Esophagus muscularis mucosa (tissue), 4 donors: ENCODE measurements around the gene RPEL1. TPM values are rescaled to one million over a fixed set of nuclear protein-coding genes. Genes with fewer than 3 reads are reported as not detected.
"Not testable (repeated sequence)": the region's sequence is repeated elsewhere in the genome, so short reads cannot be mapped to it uniquely, and the experiment has no call there.

Source experiments
- DNase-seq: peaks from one replicate; pipeline ENCODE4 v3.0.0-alpha.2; 2017; ENCODE audit errors: extremely low spot score
- H3K27ac ChIP-seq, 4 donors: fragments of 200-600 bp; sonication (generic); replicated peaks in 1 of 4; 1 replicate in 3 of 4; 2 replicates in 1 of 4; pipeline ENCODE4 v1.5.1; 2016 to 2019; ENCODE audit warnings: mild to moderate bottlenecking in 1 of 4
- H3K27me3 ChIP-seq, 4 donors: fragments of 200-600 bp; sonication (generic); one replicate each; pipeline versions ENCODE4 v1.5.1 to v1.6.0; 2016 to 2019
- H3K36me3 ChIP-seq, 4 donors: fragments of 200-600 bp; sonication (generic); one replicate each; pipeline ENCODE4 v1.5.1; 2016 to 2019
- H3K4me1 ChIP-seq, 4 donors: fragments of 200-600 bp; sonication (generic); one replicate each; pipeline ENCODE4 v1.5.1; 2016 to 2019
- H3K4me3 ChIP-seq, 4 donors: fragments of 200-600 bp; sonication (generic); 1 replicate in 2 of 4; 2 replicates in 2 of 4; pipeline ENCODE4 v1.5.1; 2016 to 2019; ENCODE audit warnings: mild to moderate bottlenecking in 4 of 4, moderate library complexity in 1 of 4
- H3K9me3 ChIP-seq, 4 donors: fragments of 200-600 bp; sonication (generic); 1 replicate in 3 of 4; 2 replicates in 1 of 4; pipeline ENCODE4 v1.5.1; 2016 to 2019
- EP300 ChIP-seq: sonication (generic); formaldehyde crosslinking; IDR thresholded peaks from one replicate; pipeline ENCODE4 v1.6.1; 2017; ENCODE audit warnings: antibody characterized with exemption
- POLR2A ChIP-seq: fragments of 450-650 bp; IDR thresholded peaks from one replicate; pipeline ENCODE4 v1.6.1; 2017; ENCODE audit warnings: antibody characterized with exemption, moderate library complexity, mild to moderate bottlenecking, low read depth
- POLR2AphosphoS5 ChIP-seq, 2 donors: sonication (generic); formaldehyde crosslinking; IDR thresholded peaks; one replicate each; pipeline ENCODE4 v1.6.1; 2017; ENCODE audit warnings: antibody characterized with exemption in 2 of 2
- WGBS: methylation state at CpG from one replicate; pipeline ENCODE4 v1.1.5; 2018; 5-methylcytosine and 5-hydroxymethylcytosine counted together
- intact Hi-C: fragments of 100-400 bp; cut with DNase I; formaldehyde crosslinking; loops from one replicate; pipeline ENCODE4 v1.15.1; 2023
- total RNA-seq, 4 donors: library from RNA; depleted of rRNA; stranded (reverse); fragments of >200 nt; gene quantifications; one replicate each; pipeline versions ENCODE4 v1.1.0 to v1.2.1, GENCODE V29; 2016
- TF ChIP-seq, protein P1 (sequence below), 3 experiments: fragments of 200-600 bp in 2 of 3; fragments of 450-650 bp in 1 of 3; sonication (generic) in 2 of 3; IDR thresholded peaks; one replicate each; pipeline ENCODE4 v1.5.1; 2017 to 2019; ENCODE audit warnings: antibody characterized with exemption in 3 of 3, mild to moderate bottlenecking in 2 of 3, moderate library complexity in 1 of 3

The RPEL1 gene
- under 1 TPM in 1 of 4 donors, not detected in 3; 0.17 TPM for total RNA-seq

DNA sequence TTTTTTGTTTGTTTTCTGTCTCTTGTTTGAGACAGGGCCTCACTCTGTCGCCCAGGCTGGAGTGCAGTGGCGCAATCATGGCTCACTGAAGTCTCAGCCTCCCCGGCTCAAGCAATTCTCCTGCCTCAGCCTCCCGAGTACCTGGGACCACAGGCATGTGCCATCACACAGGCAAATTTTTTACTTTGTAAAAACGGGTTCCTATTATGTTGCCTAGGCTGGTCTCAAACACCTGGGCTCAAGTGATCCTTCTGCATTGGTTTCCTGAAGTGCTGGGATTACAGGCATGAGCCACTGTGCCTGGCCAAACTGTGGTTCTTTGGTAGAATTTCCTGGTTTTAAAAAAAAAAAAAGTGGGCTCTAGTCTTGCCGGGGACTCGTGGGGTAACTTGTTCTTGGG lies at the start of gene RPEL1:
Gene RPEL1 (plus strand): TSS at position 301 of the 400 bp plus-strand sequence. CDS start 110 bp downstream, outside the sequence.
- peaks cover 11 to 22% (median 12%) of the 10 kb centered on the region in 4 donors for H3K4me1 ChIP-seq
- intact Hi-C loops: loop anchor here (2.0 to 10.0 kb wide), 3 partner anchors 141 to 329 kb away; no protein-coding TSS in a partner anchor
- 92% methylated on average over 7 of the region's 7 CpGs for WGBS

DNA sequence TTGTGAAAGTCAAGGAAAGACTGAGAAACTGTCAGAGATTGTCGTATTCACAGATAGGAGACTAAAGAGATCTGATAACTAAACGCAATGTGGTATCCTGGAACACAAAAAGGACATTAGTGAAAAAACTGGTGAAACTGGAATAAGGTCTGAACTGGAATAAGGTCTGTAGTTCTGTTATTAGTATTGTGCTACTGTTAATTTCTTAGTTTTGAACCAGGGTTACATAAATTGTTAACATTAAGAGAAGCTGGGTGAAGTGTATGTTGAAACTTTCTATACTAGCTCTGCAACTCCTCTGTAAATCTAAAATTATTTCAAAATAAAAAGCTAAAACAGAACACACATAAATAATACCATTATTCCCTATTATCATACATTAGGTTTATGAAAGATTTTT lies 49.2 kb upstream of the RPEL1 start:
- Histone ChIP-seq H3K9me3 (no peaks in the 10 kb centered on the region), H3K27ac (peak overlapping the region in 1 of 4 donors; percentile 60), H3K4me3 (no peak overlapping the region), H3K27me3 (no peaks in the 10 kb centered on the region), H3K36me3 (no peaks in the 10 kb centered on the region), H3K4me1 (peaks cover 18 to 29% (median 26%) of the 10 kb centered on the region in 4 donors)
- no peak for DNase-seq
- intact Hi-C loops: no loop called here
- WGBS: 84% methylated on average over 2 of the region's 2 CpGs
- TF ChIP-seq POLR2A (no peak), EP300 (no peak), POLR2AphosphoS5 (IDR thresholded peaks at IDR 0.05) (no peak)
- TF ChIP-seq, protein P1, sequence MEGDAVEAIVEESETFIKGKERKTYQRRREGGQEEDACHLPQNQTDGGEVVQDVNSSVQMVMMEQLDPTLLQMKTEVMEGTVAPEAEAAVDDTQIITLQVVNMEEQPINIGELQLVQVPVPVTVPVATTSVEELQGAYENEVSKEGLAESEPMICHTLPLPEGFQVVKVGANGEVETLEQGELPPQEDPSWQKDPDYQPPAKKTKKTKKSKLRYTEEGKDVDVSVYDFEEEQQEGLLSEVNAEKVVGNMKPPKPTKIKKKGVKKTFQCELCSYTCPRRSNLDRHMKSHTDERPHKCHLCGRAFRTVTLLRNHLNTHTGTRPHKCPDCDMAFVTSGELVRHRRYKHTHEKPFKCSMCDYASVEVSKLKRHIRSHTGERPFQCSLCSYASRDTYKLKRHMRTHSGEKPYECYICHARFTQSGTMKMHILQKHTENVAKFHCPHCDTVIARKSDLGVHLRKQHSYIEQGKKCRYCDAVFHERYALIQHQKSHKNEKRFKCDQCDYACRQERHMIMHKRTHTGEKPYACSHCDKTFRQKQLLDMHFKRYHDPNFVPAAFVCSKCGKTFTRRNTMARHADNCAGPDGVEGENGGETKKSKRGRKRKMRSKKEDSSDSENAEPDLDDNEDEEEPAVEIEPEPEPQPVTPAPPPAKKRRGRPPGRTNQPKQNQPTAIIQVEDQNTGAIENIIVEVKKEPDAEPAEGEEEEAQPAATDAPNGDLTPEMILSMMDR (IDR thresholded peaks at IDR 0.05): no peak

More for the DNA sequence above, at the start of gene RPEL1:
- not testable (repeated sequence) for H3K27ac ChIP-seq, DNase-seq, H3K9me3 ChIP-seq, H3K4me3 ChIP-seq, H3K27me3 ChIP-seq, H3K36me3 ChIP-seq

DNA sequence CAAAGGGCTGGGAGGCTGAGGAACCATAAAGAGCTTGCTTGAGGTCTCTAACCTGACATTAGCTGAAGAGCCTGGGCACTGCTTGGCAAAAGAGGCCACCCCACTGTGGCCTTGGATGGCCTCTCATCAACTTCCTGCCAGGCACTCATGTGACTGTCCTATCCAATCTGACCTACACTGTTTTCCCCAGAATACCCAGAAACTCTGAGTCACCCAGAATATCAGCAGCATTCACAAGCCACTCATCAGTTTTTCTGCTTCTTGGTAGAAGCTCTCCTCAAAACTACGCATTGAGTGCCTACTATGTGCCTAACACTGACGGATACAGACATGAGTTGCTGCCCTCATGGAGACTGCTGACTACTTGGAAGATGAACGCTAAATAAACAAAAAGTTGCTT lies 48.5 kb upstream of the RPEL1 start:
- intact Hi-C loops: no loop called here
- Histone ChIP-seq H3K4me3 (no peak overlapping the region), H3K27ac (peak overlapping the region; percentile 1 to 60 (median 42))

DNA sequence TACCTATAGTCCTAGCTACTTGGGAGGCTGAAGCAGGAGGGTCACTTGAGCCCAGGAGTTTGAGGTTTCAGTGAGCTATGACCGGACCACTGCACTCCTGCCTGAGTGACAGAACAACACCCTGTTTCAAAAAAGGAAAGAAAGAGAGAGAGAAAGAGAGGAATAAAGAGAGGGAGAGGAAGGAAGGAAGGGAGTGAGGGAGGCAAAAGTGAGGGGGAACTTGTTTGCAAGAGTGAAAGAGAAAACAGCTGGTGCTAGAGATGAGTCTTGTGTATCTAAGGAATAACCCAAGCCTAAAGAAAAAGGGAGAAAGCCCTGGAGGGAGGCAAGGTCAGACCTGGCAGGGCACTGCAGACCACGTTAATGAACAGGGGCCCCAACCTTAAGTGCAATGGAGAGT lies 47.8 kb upstream of the RPEL1 start:
- 80% methylated on average over 2 of the region's 2 CpGs for WGBS
- Histone ChIP-seq H3K27ac (peak overlapping the region in 3 of 4 donors; percentile 1 to 60 (median 39)), H3K4me3 (no peak overlapping the region), H3K4me1 (peaks cover 10 to 28% (median 22%) of the 10 kb centered on the region in 4 donors), H3K9me3 (no peaks in the 10 kb centered on the region), H3K27me3 (no peaks in the 10 kb centered on the region), H3K36me3 (no peaks in the 10 kb centered on the region)
- DNase-seq: no peak
- TF ChIP-seq POLR2AphosphoS5 (IDR thresholded peaks at IDR 0.05): no peak
- no peak for TF ChIP-seq EP300
- TF ChIP-seq POLR2A: no peak
- TF ChIP-seq, protein P1 (IDR thresholded peaks at IDR 0.05): no peak
- intact Hi-C loops: no loop called here

More for the DNA sequence above, 48.5 kb upstream of the RPEL1 start:
- Histone ChIP-seq H3K4me1 (peaks cover 11 to 28% (median 22%) of the 10 kb centered on the region in 4 donors), H3K27me3 (no peaks in the 10 kb centered on the region), H3K9me3 (no peaks in the 10 kb centered on the region), H3K36me3 (no peaks in the 10 kb centered on the region)
- 65% methylated on average over 3 of the region's 3 CpGs for WGBS
- TF ChIP-seq POLR2AphosphoS5 (IDR thresholded peaks at IDR 0.05): peak; percentile 55 to 58
- no peak for TF ChIP-seq EP300
- no peak for DNase-seq

DNA sequence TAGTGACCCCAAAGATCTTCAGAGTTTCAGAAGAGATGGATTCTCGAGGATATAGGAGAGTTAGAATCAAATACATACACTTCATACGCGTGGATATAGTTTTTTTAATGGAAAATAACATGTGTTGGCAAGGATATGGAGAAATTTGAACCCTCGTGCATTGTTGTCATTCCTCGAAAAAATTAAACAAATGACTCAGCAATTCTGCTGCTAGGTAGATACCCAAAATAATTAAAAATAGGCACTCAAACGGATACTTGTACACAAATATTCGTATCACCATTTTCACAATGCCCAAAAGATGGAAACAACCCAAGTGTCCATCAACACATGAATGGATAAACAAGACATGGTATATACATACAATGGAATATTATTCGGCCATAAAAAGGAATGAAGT lies 47.0 kb upstream of the RPEL1 start:
- Histone ChIP-seq H3K4me1 (peaks cover 5 to 24% (median 18%) of the 10 kb centered on the region in 4 donors), H3K27me3 (no peaks in the 10 kb centered on the region), H3K9me3 (no peaks in the 10 kb centered on the region), H3K4me3 (no peak overlapping the region), H3K36me3 (no peaks in the 10 kb centered on the region), H3K27ac (no peak overlapping the region)
- DNase-seq: no peak
- intact Hi-C loops: no loop called here
- 86% methylated on average over 8 of the region's 8 CpGs for WGBS
- no peak for TF ChIP-seq EP300
- TF ChIP-seq, protein P1 (IDR thresholded peaks at IDR 0.05): no peak
- TF ChIP-seq POLR2A: no peak

DNA sequence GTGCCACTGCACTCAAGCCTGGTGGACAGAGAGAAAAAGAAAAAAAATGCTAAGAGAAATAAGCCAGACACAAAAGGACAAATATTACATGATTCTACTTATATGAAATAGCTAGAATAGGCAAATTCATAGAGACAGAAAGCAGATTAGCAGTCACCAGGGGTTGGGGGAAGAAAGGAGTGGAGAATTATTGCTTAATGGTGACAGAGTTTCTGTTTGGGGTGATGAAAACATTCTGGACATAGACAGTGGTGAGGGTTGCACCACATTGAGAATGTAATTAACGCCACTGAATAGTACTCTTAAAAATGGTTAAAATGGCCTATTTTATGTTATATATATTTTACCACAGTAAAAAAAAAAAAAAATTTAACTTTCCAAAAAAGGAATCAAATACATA lies 46.2 kb upstream of the RPEL1 start:
- 76% methylated on average over 1 of the region's 1 CpG for WGBS
- DNase-seq: no peak
- Histone ChIP-seq H3K9me3 (no peaks in the 10 kb centered on the region), H3K36me3 (no peaks in the 10 kb centered on the region), H3K27ac (no peak overlapping the region), H3K27me3 (no peaks in the 10 kb centered on the region), H3K4me1 (peaks cover 0 to 19% (median 14%) of the 10 kb centered on the region in 4 donors), H3K4me3 (no peak overlapping the region)
- intact Hi-C loops: no loop called here
- TF ChIP-seq POLR2A (no peak), POLR2AphosphoS5 (IDR thresholded peaks at IDR 0.05) (no peak), EP300 (no peak)
- TF ChIP-seq, protein P1 (IDR thresholded peaks at IDR 0.05): no peak
